ENCODE measurements around the gene TENM4.

- TF ChIP-seq, protein P1, sequence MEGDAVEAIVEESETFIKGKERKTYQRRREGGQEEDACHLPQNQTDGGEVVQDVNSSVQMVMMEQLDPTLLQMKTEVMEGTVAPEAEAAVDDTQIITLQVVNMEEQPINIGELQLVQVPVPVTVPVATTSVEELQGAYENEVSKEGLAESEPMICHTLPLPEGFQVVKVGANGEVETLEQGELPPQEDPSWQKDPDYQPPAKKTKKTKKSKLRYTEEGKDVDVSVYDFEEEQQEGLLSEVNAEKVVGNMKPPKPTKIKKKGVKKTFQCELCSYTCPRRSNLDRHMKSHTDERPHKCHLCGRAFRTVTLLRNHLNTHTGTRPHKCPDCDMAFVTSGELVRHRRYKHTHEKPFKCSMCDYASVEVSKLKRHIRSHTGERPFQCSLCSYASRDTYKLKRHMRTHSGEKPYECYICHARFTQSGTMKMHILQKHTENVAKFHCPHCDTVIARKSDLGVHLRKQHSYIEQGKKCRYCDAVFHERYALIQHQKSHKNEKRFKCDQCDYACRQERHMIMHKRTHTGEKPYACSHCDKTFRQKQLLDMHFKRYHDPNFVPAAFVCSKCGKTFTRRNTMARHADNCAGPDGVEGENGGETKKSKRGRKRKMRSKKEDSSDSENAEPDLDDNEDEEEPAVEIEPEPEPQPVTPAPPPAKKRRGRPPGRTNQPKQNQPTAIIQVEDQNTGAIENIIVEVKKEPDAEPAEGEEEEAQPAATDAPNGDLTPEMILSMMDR (IDR thresholded peaks at IDR 0.05) = no peak
- TF ChIP-seq POLR2A (IDR thresholded peaks at IDR 0.05) = no peak
Observed at GRCh38 chr11:79167510-79168188, 273.2 kb downstream of the TENM4 start.
